GM12873 (cell line): ENCODE data around the gene USP17L30.
"Not testable (repeated sequence)": the region's sequence is repeated elsewhere in the genome, so short reads cannot be mapped to it uniquely, and the experiment has no call there.

ENCODE experiments used
- CTCF ChIP-seq: IDR thresholded peaks from 2 replicates; pipeline ENCODE4 v1.5.1; 2012; ENCODE audit warnings: low read depth, mild to moderate bottlenecking, moderate library complexity, low read length, control low read depth; ENCODE audit not compliant: insufficient read depth; ENCODE audit errors: missing control alignments

Gene USP17L30

DNA sequence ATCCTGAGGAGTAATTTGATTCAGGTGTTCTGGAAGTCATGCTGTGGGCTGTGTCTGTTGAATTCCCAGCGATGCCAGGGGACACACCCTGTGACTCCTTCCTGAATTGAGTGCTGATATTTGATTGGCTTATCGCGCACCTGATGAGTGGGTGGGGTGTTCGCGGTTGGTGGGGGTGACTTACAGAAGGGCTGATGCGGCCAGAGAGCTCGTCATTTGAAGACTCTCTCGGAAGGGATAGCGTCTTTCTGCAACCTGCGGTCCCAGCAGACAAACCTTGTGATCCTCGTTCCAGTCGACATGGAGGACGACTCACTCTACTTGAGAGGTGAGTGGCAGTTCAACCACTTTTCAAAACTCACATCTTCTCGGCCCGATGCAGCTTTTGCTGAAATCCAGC, at the start of gene USP17L30:
USP17L30 (plus strand) TSS at position 301 of the 400 bp plus-strand sequence; CDS start at position 301, 0 bp downstream.
- TF ChIP-seq CTCF: not testable (repeated sequence)

DNA sequence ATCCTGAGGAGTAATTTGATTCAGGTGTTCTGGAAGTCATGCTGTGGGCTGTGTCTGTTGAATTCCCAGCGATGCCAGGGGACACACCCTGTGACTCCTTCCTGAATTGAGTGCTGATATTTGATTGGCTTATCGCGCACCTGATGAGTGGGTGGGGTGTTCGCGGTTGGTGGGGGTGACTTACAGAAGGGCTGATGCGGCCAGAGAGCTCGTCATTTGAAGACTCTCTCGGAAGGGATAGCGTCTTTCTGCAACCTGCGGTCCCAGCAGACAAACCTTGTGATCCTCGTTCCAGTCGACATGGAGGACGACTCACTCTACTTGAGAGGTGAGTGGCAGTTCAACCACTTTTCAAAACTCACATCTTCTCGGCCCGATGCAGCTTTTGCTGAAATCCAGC, 38.1 kb upstream of the USP17L30 start, which contains the start of gene USP17L24:
USP17L24 (plus strand) TSS at position 301 of the 400 bp plus-strand sequence; CDS start at position 301, 0 bp downstream.
- TF ChIP-seq CTCF: not testable (repeated sequence)

DNA sequence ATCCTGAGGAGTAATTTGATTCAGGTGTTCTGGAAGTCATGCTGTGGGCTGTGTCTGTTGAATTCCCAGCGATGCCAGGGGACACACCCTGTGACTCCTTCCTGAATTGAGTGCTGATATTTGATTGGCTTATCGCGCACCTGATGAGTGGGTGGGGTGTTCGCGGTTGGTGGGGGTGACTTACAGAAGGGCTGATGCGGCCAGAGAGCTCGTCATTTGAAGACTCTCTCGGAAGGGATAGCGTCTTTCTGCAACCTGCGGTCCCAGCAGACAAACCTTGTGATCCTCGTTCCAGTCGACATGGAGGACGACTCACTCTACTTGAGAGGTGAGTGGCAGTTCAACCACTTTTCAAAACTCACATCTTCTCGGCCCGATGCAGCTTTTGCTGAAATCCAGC, 33.3 kb upstream of the USP17L30 start, which contains the start of gene USP17L25:
USP17L25 (plus strand) TSS at position 301 of the 400 bp plus-strand sequence; CDS start at position 301, 0 bp downstream.
- TF ChIP-seq CTCF: not testable (repeated sequence)

- TF ChIP-seq CTCF: not testable (repeated sequence)
These were observed 28.6 kb upstream of the USP17L30 start, which contains the start of gene USP17L26 for GRCh38 chr4:9334358-9334757. USP17L26 (plus strand) TSS chr4:9334658; CDS start chr4:9334658, 0 bp downstream.

- not testable (repeated sequence) for TF ChIP-seq CTCF
These were observed 23.8 kb upstream of the USP17L30 start, which contains the start of gene USP17L5 for GRCh38 chr4:9339103-9339502. USP17L5 (plus strand) TSS chr4:9339403; CDS start chr4:9339403, 0 bp downstream.

- TF ChIP-seq CTCF: not testable (repeated sequence)
These were observed 19.1 kb upstream of the USP17L30 start, which contains the start of gene USP17L27 for GRCh38 chr4:9343848-9344247. USP17L27 (plus strand) TSS chr4:9344148; CDS start chr4:9344148, 0 bp downstream.

GRCh38 chr4:9348593-9348992, 14.3 kb upstream of the USP17L30 start, which contains the start of gene USP17L28:
USP17L28 (plus strand) TSS chr4:9348893; CDS start chr4:9348893, 0 bp downstream.
- TF ChIP-seq CTCF: not testable (repeated sequence)
